ENCODE data around the gene ZBTB2. TPM values are rescaled to one million over a fixed set of nuclear protein-coding genes. Genes with fewer than 3 reads are reported as not detected.

ZBTB2 gene
- total RNA-seq, 2 experiments from 2014 or later: 16.4 to 17.0 TPM

DNA sequence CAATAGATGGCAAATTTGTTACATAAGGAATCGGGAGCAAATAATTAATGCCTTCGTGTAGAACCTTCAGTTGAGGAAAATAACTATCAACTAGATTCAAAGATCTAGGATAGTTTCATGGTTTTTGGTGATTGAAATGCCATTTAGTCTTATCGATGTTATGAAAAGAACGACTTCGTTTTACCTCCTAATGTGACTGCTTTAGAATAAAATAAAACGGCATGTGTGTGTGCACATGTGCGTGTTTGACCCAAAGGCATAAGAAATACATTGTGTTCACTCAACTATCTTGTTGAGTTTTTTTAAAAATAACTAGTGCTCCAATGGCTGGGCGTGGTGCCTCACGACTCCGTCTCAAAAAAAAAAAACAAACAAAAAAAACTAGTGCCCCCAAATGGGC, 37.6 kb downstream of the ZBTB2 start:
- Histone ChIP-seq H3K4me3 (ENCODE audit: low read depth, low read length, poor library complexity, severe bottlenecking) (no peak overlapping the region), H3K79me2 (ENCODE audit: insufficient read depth, low read depth, low read length) (no peaks in the 10 kb centered on the region), H3K36me3 (ENCODE audit: insufficient read depth, low read length) (0 out of 2 replicates have a peak, but pooled peaks cover 2% of the 10 kb centered on the region), H3K4me2 (ENCODE audit: low read length) (no peak overlapping the region), H2AFZ (ENCODE audit: low read length) (no peak overlapping the region), H3K4me1 (ENCODE audit: insufficient read depth, low read length, poor library complexity, severe bottlenecking) (no peaks in the 10 kb centered on the region), H3K9me3 (ENCODE audit: low read length) (no peaks in the 10 kb centered on the region), H4K20me1 (ENCODE audit: insufficient read depth, low read length) (no peaks in the 10 kb centered on the region), H3K27ac (ENCODE audit: low read depth, low read length, poor library complexity, severe bottlenecking) (no peak overlapping the region), H3K9me2 (ENCODE audit: insufficient read depth, low read length) (no peaks in the 10 kb centered on the region)
- DNase-seq (ENCODE audit: low spot score): no peak
- TF ChIP-seq, protein P1, sequence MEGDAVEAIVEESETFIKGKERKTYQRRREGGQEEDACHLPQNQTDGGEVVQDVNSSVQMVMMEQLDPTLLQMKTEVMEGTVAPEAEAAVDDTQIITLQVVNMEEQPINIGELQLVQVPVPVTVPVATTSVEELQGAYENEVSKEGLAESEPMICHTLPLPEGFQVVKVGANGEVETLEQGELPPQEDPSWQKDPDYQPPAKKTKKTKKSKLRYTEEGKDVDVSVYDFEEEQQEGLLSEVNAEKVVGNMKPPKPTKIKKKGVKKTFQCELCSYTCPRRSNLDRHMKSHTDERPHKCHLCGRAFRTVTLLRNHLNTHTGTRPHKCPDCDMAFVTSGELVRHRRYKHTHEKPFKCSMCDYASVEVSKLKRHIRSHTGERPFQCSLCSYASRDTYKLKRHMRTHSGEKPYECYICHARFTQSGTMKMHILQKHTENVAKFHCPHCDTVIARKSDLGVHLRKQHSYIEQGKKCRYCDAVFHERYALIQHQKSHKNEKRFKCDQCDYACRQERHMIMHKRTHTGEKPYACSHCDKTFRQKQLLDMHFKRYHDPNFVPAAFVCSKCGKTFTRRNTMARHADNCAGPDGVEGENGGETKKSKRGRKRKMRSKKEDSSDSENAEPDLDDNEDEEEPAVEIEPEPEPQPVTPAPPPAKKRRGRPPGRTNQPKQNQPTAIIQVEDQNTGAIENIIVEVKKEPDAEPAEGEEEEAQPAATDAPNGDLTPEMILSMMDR (conservative IDR thresholded peaks at IDR 0.05; ENCODE audit: low read length): no peak
- TF ChIP-seq EZH2phosphoT487 (IDR thresholded peaks at IDR 0.05; ENCODE audit: borderline replicate concordance, low read depth, low read length): no peak
- intact Hi-C loops (cut with micrococcal nuclease; ENCODE audit: unreplicated experiment): no loop called here
- ChIA-PET POLR2A (no interaction called here), CTCF (ENCODE audit: unreplicated experiment) (no interaction called here)
- no TSS peak for BruUV-seq (replicated peaks)

DNA sequence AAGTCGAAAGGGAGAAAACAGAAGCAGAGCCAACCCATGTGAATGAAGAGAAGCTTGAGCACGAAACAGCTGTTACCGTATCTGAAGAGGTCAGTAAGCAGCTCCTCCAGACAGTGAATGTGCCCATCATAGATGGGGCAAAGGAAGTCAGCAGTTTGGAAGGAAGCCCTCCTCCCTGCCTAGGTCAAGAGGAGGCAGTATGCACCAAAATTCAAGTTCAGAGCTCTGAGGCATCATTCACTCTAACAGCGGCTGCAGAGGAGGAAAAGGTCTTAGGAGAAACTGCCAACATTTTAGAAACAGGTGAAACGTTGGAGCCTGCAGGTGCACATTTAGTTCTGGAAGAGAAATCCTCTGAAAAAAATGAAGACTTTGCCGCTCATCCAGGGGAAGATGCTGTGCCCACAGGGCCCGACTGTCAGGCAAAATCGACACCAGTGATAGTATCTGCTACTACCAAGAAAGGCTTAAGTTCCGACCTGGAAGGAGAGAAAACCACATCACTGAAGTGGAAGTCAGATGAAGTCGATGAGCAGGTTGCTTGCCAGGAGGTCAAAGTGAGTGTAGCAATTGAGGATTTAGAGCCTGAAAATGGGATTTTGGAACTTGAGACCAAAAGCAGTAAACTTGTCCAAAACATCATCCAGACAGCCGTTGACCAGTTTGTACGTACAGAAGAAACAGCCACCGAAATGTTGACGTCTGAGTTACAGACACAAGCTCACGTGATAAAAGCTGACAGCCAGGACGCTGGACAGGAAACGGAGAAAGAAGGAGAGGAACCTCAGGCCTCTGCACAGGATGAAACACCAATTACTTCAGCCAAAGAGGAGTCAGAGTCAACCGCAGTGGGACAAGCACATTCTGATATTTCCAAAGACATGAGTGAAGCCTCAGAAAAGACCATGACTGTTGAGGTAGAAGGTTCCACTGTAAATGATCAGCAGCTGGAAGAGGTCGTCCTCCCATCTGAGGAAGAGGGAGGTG, 38.7 kb downstream of the ZBTB2 start:
- intact Hi-C loops (cut with micrococcal nuclease; ENCODE audit: unreplicated experiment): no loop called here
- DNase-seq (ENCODE audit: low spot score): no peak
- no peaks in the 10 kb centered on the region for H3K79me2 ChIP-seq (ENCODE audit: insufficient read depth, low read depth, low read length)
- H3K27ac ChIP-seq (ENCODE audit: low read depth, low read length, poor library complexity, severe bottlenecking): no peak overlapping the region
- H4K20me1 ChIP-seq (ENCODE audit: insufficient read depth, low read length): no peaks in the 10 kb centered on the region
- ChIA-PET CTCF (ENCODE audit: unreplicated experiment) (no interaction called here), POLR2A (no interaction called here)
- no peak overlapping the region for H3K4me2 ChIP-seq (ENCODE audit: low read length)
- no peaks in the 10 kb centered on the region for H3K9me2 ChIP-seq (ENCODE audit: insufficient read depth, low read length)
- H3K9me3 ChIP-seq (ENCODE audit: low read length): no peaks in the 10 kb centered on the region
- H3K4me3 ChIP-seq (ENCODE audit: low read depth, low read length, poor library complexity, severe bottlenecking): no peak overlapping the region
- no peak for TF ChIP-seq EZH2phosphoT487 (IDR thresholded peaks at IDR 0.05; ENCODE audit: borderline replicate concordance, low read depth, low read length)
- TF ChIP-seq, protein P1 (conservative IDR thresholded peaks at IDR 0.05; ENCODE audit: low read length): no peak
- no peaks in the 10 kb centered on the region for H3K36me3 ChIP-seq (ENCODE audit: insufficient read depth, low read length)
- no peak overlapping the region for H2AFZ ChIP-seq (ENCODE audit: low read length)
- H3K4me1 ChIP-seq (ENCODE audit: insufficient read depth, low read length, poor library complexity, severe bottlenecking): no peaks in the 10 kb centered on the region
- no TSS peak for BruUV-seq (replicated peaks)

DNA sequence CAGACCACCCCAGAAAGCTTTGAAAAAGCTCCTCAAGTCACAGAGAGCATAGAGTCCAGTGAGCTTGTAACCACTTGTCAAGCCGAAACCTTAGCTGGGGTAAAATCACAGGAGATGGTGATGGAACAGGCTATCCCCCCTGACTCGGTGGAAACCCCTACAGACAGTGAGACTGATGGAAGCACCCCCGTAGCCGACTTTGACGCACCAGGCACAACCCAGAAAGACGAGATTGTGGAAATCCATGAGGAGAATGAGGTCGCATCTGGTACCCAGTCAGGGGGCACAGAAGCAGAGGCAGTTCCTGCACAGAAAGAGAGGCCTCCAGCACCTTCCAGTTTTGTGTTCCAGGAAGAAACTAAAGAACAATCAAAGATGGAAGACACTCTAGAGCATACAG, 39.6 kb downstream of the ZBTB2 start:
- POLR2A ChIA-PET: no interaction called here
- Histone ChIP-seq H3K4me3 (ENCODE audit: low read depth, low read length, poor library complexity, severe bottlenecking) (no peak overlapping the region), H4K20me1 (ENCODE audit: insufficient read depth, low read length) (no peaks in the 10 kb centered on the region), H3K4me2 (ENCODE audit: low read length) (no peak overlapping the region), H3K9me2 (ENCODE audit: insufficient read depth, low read length) (no peaks in the 10 kb centered on the region), H3K36me3 (ENCODE audit: insufficient read depth, low read length) (no peaks in the 10 kb centered on the region), H3K27ac (ENCODE audit: low read depth, low read length, poor library complexity, severe bottlenecking) (no peak overlapping the region), H3K79me2 (ENCODE audit: insufficient read depth, low read depth, low read length) (no peaks in the 10 kb centered on the region), H3K9me3 (ENCODE audit: low read length) (no peaks in the 10 kb centered on the region), H3K4me1 (ENCODE audit: insufficient read depth, low read length, poor library complexity, severe bottlenecking) (no peaks in the 10 kb centered on the region), H2AFZ (ENCODE audit: low read length) (no peak overlapping the region)
- no peak for DNase-seq (ENCODE audit: low spot score)
- CTCF ChIA-PET (ENCODE audit: unreplicated experiment): no interaction called here
- BruUV-seq (replicated peaks): no TSS peak
- no peak for TF ChIP-seq EZH2phosphoT487 (IDR thresholded peaks at IDR 0.05; ENCODE audit: borderline replicate concordance, low read depth, low read length)
- intact Hi-C loops (cut with micrococcal nuclease; ENCODE audit: unreplicated experiment): no loop called here
